GM21619 (cell line): Measurements from ENCODE around the gene HGS.

Source experiments
- ATAC-seq: cut with Tn5 transposase; IDR thresholded peaks from one replicate; pipeline ENCODE4 v1.9.1; 2021; ENCODE audit not compliant: unreplicated experiment

The HGS gene, protein sequence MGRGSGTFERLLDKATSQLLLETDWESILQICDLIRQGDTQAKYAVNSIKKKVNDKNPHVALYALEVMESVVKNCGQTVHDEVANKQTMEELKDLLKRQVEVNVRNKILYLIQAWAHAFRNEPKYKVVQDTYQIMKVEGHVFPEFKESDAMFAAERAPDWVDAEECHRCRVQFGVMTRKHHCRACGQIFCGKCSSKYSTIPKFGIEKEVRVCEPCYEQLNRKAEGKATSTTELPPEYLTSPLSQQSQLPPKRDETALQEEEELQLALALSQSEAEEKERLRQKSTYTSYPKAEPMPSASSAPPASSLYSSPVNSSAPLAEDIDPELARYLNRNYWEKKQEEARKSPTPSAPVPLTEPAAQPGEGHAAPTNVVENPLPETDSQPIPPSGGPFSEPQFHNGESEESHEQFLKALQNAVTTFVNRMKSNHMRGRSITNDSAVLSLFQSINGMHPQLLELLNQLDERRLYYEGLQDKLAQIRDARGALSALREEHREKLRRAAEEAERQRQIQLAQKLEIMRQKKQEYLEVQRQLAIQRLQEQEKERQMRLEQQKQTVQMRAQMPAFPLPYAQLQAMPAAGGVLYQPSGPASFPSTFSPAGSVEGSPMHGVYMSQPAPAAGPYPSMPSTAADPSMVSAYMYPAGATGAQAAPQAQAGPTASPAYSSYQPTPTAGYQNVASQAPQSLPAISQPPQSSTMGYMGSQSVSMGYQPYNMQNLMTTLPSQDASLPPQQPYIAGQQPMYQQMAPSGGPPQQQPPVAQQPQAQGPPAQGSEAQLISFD

DNA sequence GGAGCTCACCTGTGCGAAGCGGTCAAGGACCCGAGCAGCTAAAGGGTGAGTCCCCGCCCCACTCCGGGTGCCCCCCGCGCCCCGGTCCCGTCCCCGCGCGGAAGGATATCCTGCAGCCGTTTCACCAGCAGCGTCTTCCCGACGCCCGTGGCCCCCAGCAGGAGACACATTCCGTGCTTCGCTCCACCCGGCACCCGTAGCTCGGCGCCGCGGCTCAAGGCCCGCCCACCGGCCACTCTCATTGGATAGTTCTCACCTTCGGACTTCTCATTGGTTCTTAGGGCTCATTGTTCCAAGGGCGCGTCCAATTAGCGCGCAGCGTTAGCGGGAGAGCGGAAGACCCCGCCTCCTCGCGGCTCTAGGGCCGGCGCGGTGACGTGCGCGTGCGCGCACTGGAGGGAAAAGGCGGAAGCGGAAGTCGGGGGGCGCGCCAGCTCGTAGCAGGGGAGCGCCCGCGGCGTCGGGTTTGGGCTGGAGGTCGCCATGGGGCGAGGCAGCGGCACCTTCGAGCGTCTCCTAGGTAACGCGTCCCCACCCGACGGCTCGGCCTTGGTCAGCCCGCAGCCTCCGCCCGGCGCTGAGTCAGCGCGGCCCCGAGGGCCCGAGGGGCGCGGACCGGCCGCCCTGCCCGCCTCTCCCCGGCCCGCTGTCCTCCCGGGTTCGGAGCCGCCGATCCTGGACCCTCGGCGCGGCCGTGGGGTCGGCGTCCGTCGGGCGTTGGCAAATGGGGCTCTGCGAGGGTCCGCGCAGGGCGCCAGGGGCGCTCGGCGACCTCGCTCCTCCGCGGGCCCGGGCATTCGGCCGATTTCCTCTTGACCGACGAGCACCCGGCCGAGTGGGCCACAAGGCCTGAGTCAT, at the start of gene HGS, which contains the start of gene ARL16:
Gene HGS (plus strand): TSS at position 428 of the 858 bp plus-strand sequence. CDS start 56 bp downstream, at position 484.
Gene ARL16 (minus strand): TSS at position 214 of the 858 bp plus-strand sequence. CDS start 44 bp downstream, at position 170.
- ATAC-seq, result peak; percentile 93

DNA sequence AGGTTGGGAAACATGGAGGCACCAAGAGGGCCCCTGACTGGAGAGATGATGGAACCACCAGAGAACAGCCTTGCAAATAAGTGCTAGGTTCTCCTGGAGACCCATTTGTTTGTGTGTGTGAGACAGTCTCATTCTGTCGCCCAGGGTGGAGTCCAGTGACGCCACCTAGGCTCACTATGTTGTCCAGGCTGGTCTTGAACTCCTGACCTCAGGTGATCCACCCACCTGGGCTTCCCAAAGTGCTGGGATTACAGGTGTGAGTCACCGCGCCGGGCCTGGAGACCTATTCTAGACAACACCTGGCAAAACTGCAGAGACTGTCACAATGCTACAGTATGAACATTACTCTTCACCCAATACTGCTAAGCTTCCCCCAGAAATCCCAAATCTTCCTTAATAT, 48.4 kb upstream of the HGS start:
- no peak for ATAC-seq

DNA sequence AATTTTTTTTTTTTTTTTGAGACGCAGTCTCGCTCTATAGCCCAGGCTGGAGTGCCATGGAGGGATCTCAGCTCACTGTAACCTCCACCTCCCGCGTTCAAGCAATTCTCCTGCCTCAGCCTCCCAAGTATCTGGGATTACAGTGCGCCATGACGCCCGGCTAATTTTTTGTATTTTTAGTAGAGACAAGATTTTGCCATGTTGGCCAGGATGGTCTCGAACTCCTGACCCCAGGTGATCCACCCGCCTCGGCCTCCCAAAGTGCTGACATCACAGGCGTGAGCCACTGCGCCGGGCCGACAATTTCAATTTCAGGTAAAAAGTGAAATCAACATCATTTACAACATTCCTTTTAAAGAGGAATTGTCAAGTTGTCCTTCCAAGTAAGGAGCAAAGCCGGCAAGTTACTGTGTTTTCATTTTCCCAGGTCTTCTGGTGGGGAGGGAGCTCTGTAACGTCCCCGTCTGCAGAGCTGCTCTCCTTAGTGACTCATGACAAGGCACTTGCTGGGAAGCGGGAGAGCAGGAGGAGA, 47.8 kb upstream of the HGS start:
- ATAC-seq, result peak; percentile 14

DNA sequence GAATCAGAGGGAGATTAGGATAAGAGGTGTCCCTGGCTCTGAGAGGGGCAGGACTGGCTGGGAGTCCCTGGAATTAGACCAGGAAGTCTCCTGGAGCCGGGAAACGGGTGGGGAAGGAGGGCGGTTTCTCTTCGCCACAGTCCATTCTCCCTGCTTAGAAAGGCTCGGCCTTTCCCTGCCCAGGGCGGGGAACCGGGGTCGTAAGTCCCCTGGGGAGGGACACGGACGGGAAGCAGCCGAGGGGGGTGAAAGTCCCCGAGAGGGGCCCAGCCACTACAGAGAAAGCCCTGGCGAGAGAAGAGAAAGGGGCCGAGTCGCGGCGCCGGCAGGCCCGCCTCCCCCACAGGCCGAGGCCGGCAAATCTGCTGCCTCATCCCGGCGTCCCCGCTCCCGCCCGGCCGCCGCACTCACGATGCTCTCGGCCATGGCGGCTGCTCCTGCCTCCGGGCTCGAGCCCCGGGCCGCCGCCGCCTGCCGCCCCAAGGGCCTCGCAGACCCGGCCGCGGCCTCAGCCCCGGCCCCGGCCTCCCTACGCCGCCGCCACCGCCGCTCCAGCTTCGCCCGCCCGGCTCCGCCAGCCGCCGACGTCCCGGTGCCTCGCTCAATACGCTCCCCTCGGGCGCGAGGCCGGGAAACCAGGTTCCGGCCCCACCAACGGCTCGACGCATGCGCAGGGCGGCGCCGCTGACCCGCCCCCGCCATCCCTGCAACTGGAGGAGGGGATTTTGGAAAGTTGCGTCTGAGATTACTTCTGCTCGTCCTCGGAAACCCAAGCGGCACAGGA, 47.1 kb upstream of the HGS start, which contains the start of the genes NPLOC4 and TSPAN10:
Gene NPLOC4 (minus strand): TSS at position 608 of the 784 bp plus-strand sequence. CDS start 182 bp downstream, at position 426.
Gene TSPAN10 (plus strand): TSS at position 692 of the 784 bp plus-strand sequence. CDS start 5,217 bp downstream, outside the sequence.
- ATAC-seq, result peak; percentile 80

DNA sequence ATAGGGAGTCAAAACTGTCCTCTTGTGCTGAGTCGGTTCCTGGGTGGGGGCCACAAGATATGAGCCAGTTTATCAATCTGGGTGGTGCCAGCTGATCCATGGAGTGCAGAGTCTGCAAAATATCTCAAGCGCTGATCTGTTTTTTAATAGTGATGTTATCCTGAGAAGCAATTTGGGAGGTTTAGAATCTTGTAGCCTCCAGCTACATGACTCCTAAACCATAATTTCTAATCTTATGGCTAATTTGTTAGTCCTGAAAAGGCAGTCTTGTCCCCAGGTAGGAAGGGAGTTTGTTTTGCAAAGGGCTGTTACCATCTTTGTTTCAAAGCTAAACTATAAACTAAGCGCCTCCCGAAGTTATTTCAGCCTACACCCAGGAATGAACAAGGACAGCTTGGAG, 45.1 kb upstream of the HGS start:
- no peak for ATAC-seq

DNA sequence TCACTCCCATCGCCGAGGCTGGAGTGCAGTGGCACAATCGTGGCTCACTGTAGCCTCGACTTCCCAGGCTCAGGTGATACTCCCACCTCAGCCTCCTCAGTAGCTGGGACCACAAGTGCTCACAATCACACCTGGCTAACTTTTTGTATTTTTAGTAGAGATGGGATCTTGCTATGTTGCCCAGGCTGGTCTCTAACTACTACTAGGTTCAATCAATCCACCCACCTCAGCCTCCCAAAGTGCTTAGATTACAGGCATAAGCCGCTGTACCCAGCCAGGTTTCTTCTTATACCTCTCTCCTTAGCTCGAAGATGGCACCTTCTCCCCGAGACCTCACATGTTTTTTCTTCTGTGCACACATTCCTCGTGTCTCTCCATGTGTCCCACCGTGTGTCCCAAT, 43.8 kb upstream of the HGS start:
- no peak for ATAC-seq

DNA sequence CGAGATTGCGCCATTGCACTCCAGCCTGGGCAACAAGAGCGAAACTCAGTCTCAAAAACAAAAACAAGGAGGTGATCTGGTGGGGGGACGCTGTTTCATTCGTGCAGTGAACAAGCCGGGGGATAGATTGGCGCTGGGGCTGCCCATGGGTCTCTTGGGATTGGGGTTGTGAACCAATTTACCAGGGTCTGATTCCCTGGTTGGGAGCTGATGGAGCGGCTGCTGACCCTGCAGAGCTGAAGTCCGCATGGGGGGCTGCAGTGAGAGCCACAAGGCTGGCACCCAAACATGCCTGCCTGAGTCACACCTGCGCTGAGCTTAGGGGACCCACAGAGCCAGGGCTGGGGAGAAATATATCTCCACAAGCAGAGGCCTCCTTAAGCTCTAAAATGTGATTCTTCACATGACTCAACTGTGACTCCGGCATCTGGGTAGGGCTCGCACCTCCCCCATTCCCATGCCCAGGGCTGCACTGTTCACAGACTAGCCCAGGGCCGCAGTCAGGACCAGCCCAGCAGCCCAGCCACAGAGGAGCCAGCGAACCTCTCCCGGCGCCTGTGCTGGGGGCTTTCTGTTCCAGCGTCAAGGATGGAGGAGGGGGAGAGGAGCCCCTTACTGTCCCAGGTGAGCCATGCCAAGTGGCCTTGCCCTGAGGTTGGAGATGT, 41.9 kb upstream of the HGS start:
- ATAC-seq, result no peak

DNA sequence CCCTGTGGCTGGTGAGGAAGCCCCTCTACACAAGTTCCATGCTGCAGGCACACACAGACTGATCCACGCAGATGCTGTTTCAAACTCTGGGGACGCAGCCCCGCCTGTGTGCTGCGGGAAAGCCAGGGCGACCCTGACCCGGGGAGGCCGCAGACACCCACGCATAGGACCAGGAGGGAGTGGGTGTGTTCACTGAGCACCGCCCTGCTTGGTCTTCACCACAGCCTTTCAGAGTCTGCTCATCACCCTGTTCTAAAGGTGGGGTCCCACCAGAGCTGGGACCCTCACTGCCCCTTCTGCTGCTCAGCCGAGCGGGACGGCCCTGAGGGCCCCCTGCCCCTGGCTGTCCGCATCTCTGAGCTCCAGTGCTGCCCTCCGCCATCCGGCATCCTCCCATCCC, 39.3 kb upstream of the HGS start:
- ATAC-seq, result no peak

DNA sequence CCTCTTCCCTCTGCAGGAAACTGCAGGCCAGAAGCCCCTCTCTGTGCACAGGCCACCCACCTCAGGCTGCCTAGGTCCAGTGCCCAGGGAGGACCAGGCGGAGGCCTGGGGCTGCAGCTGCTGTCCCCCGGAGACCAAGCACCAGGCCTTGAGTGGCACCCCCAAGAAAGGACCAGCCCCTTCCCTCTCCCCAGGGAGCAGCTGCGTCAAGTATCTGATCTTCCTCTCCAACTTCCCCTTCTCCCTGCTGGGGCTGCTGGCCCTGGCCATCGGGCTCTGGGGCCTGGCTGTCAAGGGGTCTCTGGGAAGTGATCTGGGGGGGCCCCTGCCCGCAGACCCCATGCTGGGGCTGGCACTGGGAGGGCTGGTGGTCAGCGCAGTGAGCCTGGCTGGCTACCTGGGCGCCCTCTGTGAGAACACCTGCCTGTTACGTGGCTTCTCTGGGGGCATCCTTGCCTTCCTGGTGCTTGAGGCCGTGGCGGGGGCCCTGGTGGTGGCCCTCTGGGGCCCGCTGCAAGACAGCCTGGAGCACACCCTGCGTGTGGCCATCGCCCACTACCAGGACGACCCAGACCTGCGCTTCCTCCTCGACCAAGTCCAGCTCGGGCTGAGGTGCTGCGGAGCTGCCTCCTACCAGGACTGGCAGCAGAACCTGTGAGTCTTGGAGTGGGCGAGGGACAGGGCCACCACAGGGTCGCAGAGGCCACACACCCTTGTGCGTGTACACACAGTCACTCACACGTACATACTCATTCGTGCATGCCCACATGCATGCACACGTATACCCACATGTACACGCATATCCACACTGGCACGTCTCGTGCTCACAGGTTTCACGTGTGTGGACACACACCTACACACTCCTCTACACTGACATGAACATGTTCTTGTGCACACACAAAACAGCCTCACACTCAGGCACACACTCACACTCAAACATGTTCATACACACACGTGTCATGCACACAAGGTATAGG, 38.5 kb upstream of the HGS start:
- no peak for ATAC-seq

DNA sequence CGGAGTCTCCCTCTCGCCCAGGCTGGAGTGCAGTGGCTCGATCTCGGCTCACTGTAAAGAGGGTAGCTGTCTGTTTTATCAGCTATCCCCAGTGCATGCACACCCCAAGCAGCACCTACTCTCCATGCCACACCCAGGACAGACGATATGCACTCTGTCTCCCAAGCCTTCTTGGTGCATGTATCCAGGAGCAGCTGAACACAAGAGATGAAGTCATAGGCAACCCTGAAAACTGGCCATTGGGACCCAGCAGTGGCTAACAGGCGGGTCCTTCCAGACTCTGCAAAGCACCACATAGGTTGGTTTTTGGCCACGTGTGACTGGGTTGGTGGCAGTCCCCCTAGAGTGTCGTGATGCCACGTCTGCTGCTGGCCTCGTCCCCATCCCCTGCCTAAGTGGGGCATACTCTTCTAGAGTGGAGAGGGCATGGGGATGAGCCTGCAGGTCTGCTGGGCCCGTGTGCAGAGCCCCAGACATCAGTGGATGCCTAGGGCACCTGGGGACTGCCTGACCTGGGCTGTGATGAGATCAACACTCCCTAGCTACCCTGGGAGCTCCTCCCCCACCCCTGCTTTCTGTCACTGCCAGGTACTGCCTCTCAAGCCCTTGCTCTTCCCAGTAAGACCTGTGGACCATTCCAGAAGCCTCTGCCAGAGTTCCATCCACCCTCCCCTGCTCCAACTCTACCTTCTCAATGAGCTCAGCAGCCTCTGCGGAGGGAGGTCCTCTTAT, 36.8 kb upstream of the HGS start:
- no peak for ATAC-seq

DNA sequence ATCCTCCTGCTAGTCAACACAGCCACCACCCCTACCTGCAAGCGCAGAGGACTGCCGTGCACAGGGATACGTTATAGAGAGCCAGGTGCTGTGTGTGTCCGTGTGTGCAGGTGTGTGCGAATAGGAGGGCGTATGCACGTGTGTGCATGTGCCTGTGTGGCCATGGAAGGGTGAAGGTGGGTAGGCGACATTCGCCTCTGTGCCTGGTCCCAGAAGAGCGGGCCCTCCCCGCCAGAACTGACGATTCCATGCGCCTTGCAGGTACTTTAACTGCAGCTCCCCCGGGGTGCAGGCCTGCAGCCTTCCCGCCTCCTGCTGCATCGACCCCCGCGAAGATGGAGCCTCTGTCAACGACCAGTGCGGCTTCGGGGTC, 36.2 kb upstream of the HGS start:
- ATAC-seq, result no peak

DNA sequence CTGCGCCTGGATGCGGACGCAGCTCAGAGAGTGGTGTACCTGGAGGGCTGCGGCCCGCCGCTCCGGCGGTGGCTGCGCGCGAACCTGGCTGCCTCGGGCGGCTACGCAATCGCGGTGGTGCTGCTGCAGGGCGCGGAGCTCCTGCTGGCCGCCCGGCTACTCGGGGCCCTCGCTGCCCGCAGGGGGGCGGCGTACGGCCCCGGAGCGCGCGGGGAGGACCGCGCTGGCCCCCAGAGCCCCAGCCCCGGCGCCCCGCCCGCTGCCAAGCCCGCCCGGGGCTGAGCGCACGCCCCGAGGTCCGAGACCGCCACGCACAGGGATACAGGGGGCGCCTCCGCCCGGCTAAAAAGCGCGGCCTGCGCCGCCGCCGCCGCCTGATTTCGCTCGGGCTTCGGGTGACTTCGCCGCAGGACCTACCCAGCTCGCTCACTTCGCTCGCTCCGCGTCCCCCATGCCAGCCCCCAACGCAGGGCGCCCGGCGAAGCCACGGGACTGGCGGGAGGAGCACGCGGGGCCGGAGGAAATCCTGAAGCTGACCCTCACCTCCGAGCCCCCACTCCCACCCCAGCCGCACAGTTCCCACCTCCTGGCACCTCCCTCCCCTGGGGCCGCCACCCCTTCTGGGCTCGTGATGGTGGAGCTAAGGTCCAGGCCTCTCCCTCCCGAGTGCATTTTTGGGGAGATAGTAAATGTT, 35.7 kb upstream of the HGS start:
- no peak for ATAC-seq

DNA sequence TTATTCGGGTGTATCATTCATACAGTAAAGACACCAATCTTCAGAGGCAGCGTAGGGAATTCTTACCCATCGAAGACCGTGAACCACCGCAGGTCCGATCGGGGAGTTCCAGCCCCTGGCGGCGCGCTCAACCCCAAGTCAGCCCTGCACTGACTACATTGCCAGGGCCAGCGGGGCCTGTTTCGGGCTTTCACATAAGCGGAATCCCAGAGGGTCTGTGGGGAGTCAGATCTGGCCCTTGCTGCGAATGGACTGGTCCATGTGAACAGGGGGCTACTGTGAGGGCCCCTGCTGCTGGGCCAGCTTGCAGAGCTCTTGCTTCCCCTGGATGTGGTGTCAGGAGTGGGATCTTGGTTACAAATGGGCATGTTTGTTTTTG, 35.1 kb upstream of the HGS start:
- ATAC-seq, result no peak

DNA sequence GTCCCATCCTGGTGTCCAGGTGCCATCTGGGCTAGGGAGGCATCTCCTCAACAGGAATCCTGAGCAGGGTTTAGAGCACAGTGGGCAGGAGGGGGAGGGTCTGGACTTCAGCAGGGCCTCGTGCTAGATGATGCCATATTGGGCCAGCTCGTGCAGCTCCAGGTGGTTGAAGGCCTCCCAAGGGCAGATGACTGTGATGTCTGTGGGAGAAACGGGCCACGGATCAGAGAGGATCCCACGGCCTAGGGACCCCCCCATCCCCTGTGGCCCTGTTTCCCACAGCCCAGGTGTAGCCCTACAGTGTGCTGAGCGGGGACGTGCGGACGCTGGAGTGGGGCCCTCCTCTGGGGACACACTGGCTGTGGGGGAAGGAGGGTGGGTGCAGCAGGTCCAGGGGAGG, 32.9 kb upstream of the HGS start:
- ATAC-seq, result no peak

DNA sequence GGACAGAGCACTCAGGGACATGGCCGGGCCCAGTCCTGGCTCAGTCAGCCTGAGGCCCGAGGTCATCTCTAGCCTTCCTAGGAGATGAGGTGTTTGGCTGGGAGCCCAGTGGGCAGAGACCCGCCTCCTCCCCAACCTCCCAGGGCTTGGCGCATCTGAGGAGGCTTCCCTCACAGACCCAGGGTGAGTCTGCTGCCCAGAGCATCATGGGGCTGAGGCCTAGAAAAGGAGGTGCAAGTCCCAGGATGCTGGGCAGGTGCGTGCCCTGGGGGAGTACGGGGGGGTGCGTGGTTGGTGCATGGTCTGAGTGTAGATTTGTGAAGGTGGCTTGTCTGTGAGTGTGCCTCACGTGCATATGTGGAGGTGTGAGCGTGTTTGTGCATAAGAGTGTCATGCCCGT, 32.1 kb upstream of the HGS start:
- ATAC-seq, result no peak

DNA sequence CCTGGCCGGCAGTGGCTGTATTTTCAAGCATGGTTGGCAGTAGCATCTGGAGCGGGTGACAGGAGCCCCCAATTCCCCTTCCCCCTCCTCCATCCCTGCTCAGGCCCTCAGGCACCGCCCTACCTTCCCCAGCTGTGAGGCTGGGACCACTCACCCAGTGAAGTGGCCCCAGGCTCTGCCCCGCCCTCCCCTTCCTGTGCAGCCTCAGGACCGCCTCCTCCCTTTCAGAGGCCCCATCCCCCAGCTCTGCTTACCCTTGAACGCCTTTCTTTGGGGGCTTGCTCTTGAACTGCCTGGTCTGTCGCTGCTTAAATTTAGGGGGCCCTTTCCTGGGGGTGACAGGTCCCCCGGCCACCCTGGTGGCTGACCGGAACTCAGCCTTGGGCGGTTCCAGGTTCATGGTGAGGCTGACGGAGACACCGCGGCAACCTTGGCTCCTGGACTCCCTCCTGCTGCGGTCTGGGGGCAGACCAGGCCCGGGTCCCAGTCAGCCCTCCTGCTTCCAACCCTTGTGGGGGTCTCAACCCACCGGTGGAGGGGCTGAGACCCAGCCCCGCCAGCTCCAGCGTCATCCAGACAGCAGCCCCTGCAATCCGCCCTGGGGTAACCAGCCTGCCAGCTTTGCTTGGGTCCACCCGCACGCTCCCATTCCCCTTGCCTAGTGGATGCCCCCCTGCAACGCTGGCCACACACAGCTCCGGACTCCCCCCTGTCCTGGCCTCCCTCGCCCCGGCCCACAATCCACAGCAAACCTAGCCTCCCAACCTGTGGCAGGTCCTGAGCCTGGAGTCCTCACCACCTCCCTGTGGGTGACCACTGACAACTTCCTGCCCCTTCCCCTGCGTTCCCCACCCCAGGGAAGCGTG, 30.7 kb upstream of the HGS start:
- ATAC-seq, result no peak
